Trophoblast cell (in vitro differentiated cells and primary cell): Measurements from ENCODE around the gene CHRDL1.

Source experiments
- DNase-seq, 2 donors: peaks; one replicate each; pipeline ENCODE4 v3.0.0-alpha.2; 2016
- H2AFZ ChIP-seq: 2 replicates; pipeline ENCODE4 v1.6.1; 2013; ENCODE audit warnings: low read length, moderate library complexity, mild to moderate bottlenecking; ENCODE audit not compliant: insufficient read depth, poor library complexity
- H2AK5ac ChIP-seq: 2 replicates; pipeline ENCODE4 v1.6.1; 2013; ENCODE audit warnings: mild to moderate bottlenecking, low read length
- H2BK120ac ChIP-seq: 2 replicates; pipeline ENCODE4 v1.6.1; 2013; ENCODE audit warnings: low read length, mild to moderate bottlenecking, moderate library complexity; ENCODE audit not compliant: insufficient read depth, poor library complexity
- H2BK12ac ChIP-seq: 2 replicates; pipeline ENCODE4 v1.6.1; 2013; ENCODE audit warnings: mild to moderate bottlenecking, low read length, moderate library complexity
- H2BK5ac ChIP-seq: 2 replicates; pipeline ENCODE4 v1.6.1; 2013; ENCODE audit warnings: low read length, low read depth, moderate library complexity, mild to moderate bottlenecking; ENCODE audit not compliant: poor library complexity
- H3K14ac ChIP-seq: 2 replicates; pipeline ENCODE4 v1.6.1; 2013; ENCODE audit warnings: mild to moderate bottlenecking, low read length
- H3K18ac ChIP-seq: 2 replicates; pipeline ENCODE4 v1.6.1; 2013; ENCODE audit warnings: mild to moderate bottlenecking, low read length
- H3K23ac ChIP-seq: 2 replicates; pipeline ENCODE4 v1.6.1; 2013; ENCODE audit warnings: low read length
- H3K27ac ChIP-seq: 2 replicates; pipeline ENCODE4 v1.5.1; 2013; ENCODE audit warnings: low read depth, mild to moderate bottlenecking, inconsistent platforms, low read length, moderate library complexity
- H3K27me3 ChIP-seq: 2 replicates; pipeline ENCODE4 v1.6.1; 2013; ENCODE audit warnings: inconsistent platforms, mild to moderate bottlenecking, low read length, moderate library complexity; ENCODE audit not compliant: insufficient read depth
- H3K36me3 ChIP-seq, 2 experiments: 1 replicate in 1 of 2; 2 replicates in 1 of 2; pipeline ENCODE4 v1.6.1; 2013; ENCODE audit warnings: low read length in 2 of 2, mild to moderate bottlenecking in 2 of 2, moderate library complexity in 1 of 2; ENCODE audit not compliant: insufficient read depth in 2 of 2, control insufficient read depth in 1 of 2
- H3K4ac ChIP-seq: 2 replicates; pipeline ENCODE4 v1.6.1; 2013; ENCODE audit warnings: low read depth, mild to moderate bottlenecking, low read length, moderate library complexity
- H3K4me1 ChIP-seq, 2 experiments: 1 replicate in 1 of 2; 2 replicates in 1 of 2; pipeline ENCODE4 v1.6.1; 2013; ENCODE audit warnings: low read length in 2 of 2, mild to moderate bottlenecking in 2 of 2, moderate library complexity in 1 of 2; ENCODE audit not compliant: insufficient read depth in 2 of 2, control insufficient read depth in 1 of 2
- H3K4me2 ChIP-seq: 2 replicates; pipeline ENCODE4 v1.6.1; 2013; ENCODE audit warnings: inconsistent platforms, mild to moderate bottlenecking, low read length, moderate library complexity
- H3K4me3 ChIP-seq: 2 replicates; pipeline ENCODE4 v1.5.1; 2013; ENCODE audit warnings: mild to moderate bottlenecking, low read depth, low read length, inconsistent platforms
- H3K79me1 ChIP-seq: one replicate; pipeline ENCODE4 v1.6.1; 2013; ENCODE audit warnings: low read length
- H3K79me2 ChIP-seq: 2 replicates; pipeline ENCODE4 v1.6.1; 2013; ENCODE audit warnings: low read length, mild to moderate bottlenecking; ENCODE audit not compliant: control insufficient read depth, insufficient read depth, poor library complexity
- H3K9ac ChIP-seq: 2 replicates; pipeline ENCODE4 v1.6.1; 2013; ENCODE audit warnings: mild to moderate bottlenecking, low read length
- H3K9me3 ChIP-seq: 2 replicates; pipeline ENCODE4 v1.6.1; 2013; ENCODE audit warnings: low read depth, mild to moderate bottlenecking, control low read depth, inconsistent platforms, low read length; ENCODE audit not compliant: insufficient read depth
- H4K12ac ChIP-seq: 2 replicates; pipeline ENCODE4 v1.6.1; 2013; ENCODE audit warnings: low read depth, mild to moderate bottlenecking, low read length, moderate library complexity
- H4K8ac ChIP-seq: 2 replicates; pipeline ENCODE4 v1.6.1; 2013; ENCODE audit warnings: low read depth, mild to moderate bottlenecking, low read length, moderate library complexity
- H4K91ac ChIP-seq: one replicate; pipeline ENCODE4 v1.6.1; 2013; ENCODE audit warnings: low read depth, mild to moderate bottlenecking, low read length, moderate library complexity
- WGBS: extraction: QIAGEN DNeasy Blood & Tissue Kit; methylation state at CpG from one replicate; pipeline ENCODE4 v1.1.7; 2013; ENCODE audit warnings: missing lambda C conversion rate; ENCODE audit not compliant: insufficient read length, insufficient coverage; ENCODE audit errors: extremely low coverage; 5-methylcytosine and 5-hydroxymethylcytosine counted together

Gene CHRDL1

DNA sequence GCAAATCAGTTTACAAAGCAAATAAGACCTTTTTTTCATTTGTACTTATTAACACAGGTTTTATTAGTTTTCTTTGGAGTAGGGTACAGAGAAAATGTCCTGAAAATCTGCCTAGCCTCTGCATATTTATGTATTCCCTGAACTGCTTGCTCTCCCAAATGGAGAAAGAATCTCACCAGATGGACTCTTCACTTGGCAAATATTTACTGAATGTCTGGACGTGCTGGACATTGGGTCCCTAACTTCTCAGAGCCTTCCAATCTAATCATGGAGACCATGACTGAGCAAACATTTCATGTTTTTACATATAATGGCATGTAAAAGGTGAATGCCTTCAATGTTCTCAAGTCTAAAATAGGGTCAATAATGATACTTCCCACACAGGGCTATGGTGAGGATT, 126.0 kb downstream of the CHRDL1 start:
- Histone ChIP-seq H2AFZ (no peak overlapping the region), H2BK120ac (no peak overlapping the region), H3K4ac (no peak overlapping the region), H4K91ac (no peak overlapping the region), H3K23ac (no peak overlapping the region), H3K79me1 (no peaks in the 10 kb centered on the region), H3K79me2 (no peaks in the 10 kb centered on the region), H3K4me1 (peaks cover 2% of the 10 kb centered on the region in 2 experiments), H2BK5ac (no peak overlapping the region), H3K27me3 (no peaks in the 10 kb centered on the region), H3K4me2 (no peak overlapping the region), H3K9me3 (no peaks in the 10 kb centered on the region), H2AK5ac (no peak overlapping the region), H3K36me3 (no peaks in the 10 kb centered on the region), H3K9ac (no peak overlapping the region), H3K14ac (no peak overlapping the region), H3K4me3 (no peak overlapping the region), H2BK12ac (no peak overlapping the region), H3K18ac (no peak overlapping the region), H3K27ac (no peak overlapping the region), H4K12ac (no peak overlapping the region), H4K8ac (no peak overlapping the region)
- no CpG with 5 or more reads among the region's 1 CpG for WGBS
- DNase-seq = no peak

DNA sequence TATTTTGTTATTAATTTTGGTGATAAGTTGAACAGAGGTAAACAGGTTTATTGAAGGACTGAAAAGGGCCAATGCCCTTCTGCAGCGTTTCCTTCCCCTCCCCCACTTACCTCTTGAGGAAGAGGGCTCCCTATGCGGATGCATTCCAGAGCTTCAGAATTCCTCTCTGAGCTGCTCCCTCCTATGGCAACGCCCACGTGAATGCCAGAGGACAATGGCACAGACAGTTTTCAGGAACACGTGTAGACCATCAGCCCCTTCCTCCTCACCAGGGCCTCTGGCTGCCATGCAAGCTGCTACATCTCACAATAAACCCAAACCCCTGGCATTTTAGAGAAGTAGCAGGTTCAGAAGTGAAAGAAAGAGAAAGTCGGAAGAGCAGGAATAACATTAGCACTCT, 127.9 kb downstream of the CHRDL1 start:
- Histone ChIP-seq H3K79me2 (no peaks in the 10 kb centered on the region), H2AFZ (no peak overlapping the region), H4K8ac (no peak overlapping the region), H3K4me1 (peaks cover 2% of the 10 kb centered on the region in 2 experiments), H2AK5ac (no peak overlapping the region), H3K4me2 (no peak overlapping the region), H3K9me3 (no peaks in the 10 kb centered on the region), H4K91ac (no peak overlapping the region), H3K14ac (no peak overlapping the region), H2BK12ac (no peak overlapping the region), H3K4ac (no peak overlapping the region), H3K9ac (no peak overlapping the region), H3K79me1 (no peaks in the 10 kb centered on the region), H3K23ac (no peak overlapping the region), H3K18ac (no peak overlapping the region), H2BK5ac (no peak overlapping the region), H3K36me3 (no peaks in the 10 kb centered on the region), H4K12ac (no peak overlapping the region), H2BK120ac (no peak overlapping the region), H3K27me3 (no peaks in the 10 kb centered on the region), H3K4me3 (no peak overlapping the region), H3K27ac (no peak overlapping the region)
- no CpG with 5 or more reads among the region's 6 CpGs for WGBS
- DNase-seq = no peak

DNA sequence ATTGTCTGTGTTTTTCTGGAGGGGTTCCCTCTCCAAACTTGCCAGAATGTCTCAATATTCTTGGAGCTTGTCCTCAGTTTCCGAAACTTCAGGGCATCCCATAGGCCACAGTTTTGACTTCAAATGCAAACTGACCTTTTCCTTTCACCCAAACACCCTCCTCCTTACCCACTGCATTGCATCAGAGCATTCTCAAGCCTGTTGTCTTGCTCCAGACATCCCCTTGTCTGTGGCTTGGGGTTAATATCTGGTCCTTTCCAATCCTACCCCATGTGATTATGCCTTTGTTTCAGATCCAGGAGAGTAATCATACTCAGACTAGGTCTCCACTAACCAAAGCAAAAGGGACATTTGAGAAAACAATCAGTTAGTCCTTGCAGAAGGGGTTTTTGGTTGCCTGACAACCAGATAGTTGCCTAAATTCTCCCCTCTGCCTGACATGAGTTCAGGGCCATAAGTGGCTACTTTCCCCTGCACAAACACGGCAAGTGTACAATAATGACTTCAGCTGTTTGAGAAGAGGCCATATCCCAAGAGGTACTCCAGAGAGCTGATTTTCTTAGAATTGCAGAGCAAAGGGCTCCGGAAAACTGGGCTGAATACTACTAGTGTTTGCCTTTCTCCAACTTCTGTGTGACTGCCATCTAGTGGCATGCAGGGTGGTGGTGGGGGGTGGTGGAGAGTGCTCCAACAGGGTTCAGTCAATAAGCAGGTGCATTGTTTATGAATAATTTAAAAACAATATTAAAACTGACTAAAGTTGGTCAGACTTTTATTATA, 130.2 kb downstream of the CHRDL1 start:
- Histone ChIP-seq H2BK5ac (no peak overlapping the region), H4K12ac (no peak overlapping the region), H2BK12ac (no peak overlapping the region), H3K9ac (no peak overlapping the region), H3K4ac (no peak overlapping the region), H4K8ac (no peak overlapping the region), H3K4me2 (no peak overlapping the region), H4K91ac (no peak overlapping the region), H3K18ac (no peak overlapping the region), H2AFZ (no peak overlapping the region), H3K79me2 (no peaks in the 10 kb centered on the region), H3K23ac (no peak overlapping the region), H3K79me1 (no peaks in the 10 kb centered on the region), H3K9me3 (no peaks in the 10 kb centered on the region), H3K4me3 (no peak overlapping the region), H3K36me3 (no peaks in the 10 kb centered on the region), H2BK120ac (no peak overlapping the region), H3K27me3 (no peaks in the 10 kb centered on the region), H3K4me1 (peaks cover 2% of the 10 kb centered on the region in 2 experiments), H2AK5ac (no peak overlapping the region), H3K27ac (no peak overlapping the region), H3K14ac (no peak overlapping the region)
- peak in 1 of 2 donors; percentile 31 for DNase-seq
- WGBS = no CpG with 5 or more reads among the region's 3 CpGs

DNA sequence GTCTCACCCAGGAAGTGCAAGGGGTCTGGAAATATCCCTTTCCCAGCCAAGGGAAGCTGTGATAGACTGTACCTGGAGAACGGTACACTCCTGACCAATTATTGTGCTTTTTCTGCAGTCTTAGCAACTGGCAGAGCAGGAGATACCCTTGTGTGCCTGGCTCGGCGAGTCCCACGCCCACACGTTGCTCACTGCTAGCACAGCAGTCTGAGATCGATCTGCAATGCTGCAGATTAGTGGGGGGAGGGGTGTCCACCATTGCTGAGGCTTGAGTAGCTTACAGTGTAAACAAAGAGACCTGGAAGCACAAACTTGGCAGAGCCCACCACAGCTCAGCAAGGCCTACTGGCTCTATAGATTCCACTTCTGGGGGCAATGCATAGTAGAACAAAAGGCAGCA, 138.5 kb downstream of the CHRDL1 start:
- Histone ChIP-seq H2BK5ac (no peak overlapping the region), H3K4me2 (no peak overlapping the region), H3K79me2 (no peaks in the 10 kb centered on the region), H4K12ac (no peak overlapping the region), H3K23ac (no peak overlapping the region), H3K36me3 (no peaks in the 10 kb centered on the region), H2AFZ (no peak overlapping the region), H4K91ac (no peak overlapping the region), H3K14ac (no peak overlapping the region), H3K9me3 (no peaks in the 10 kb centered on the region), H2AK5ac (no peak overlapping the region), H2BK120ac (no peak overlapping the region), H2BK12ac (no peak overlapping the region), H3K27me3 (no peaks in the 10 kb centered on the region), H3K9ac (no peak overlapping the region), H3K18ac (no peak overlapping the region), H4K8ac (no peak overlapping the region), H3K79me1 (no peaks in the 10 kb centered on the region), H3K4me1 (no peaks in the 10 kb centered on the region), H3K4ac (no peak overlapping the region), H3K27ac (no peak overlapping the region), H3K4me3 (no peak overlapping the region)
- no peak for DNase-seq
- WGBS = no CpG with 5 or more reads among the region's 6 CpGs
